GM12891 (cell line): Measurements from ENCODE around the gene CELF3.

Experiments used
- POLR2AphosphoS5 ChIP-seq: IDR thresholded peaks from 2 replicates; pipeline ENCODE4 v1.6.1; 2011; ENCODE audit warnings: low read depth, low read length, control low read depth
- TAF1 ChIP-seq: IDR thresholded peaks from 2 replicates; pipeline ENCODE4 v1.6.1; 2011; ENCODE audit warnings: low read depth, low read length, control low read depth

GRCh38 chr1:151721788-151722510 lies 5.3 kb upstream of the CELF3 start:
- TF ChIP-seq TAF1 (no peak), POLR2AphosphoS5 (no peak)
